DOHH2 (cell line): ENCODE measurements around the gene RDM1.

Experiments used
- EZH2phosphoT487 ChIP-seq: fragments of 200-600 bp; sonication (generic); IDR thresholded peaks from 2 replicates; pipeline ENCODE4 v1.6.1; 2017; ENCODE audit warnings: borderline replicate concordance, mild to moderate bottlenecking, antibody characterized with exemption, low read length, moderate library complexity, mixed read lengths
- TF ChIP-seq, protein P1 (sequence below): fragments of 200-600 bp; sonication (generic); IDR thresholded peaks from one replicate; pipeline ENCODE4 v1.5.1; 2014; ENCODE audit warnings: antibody characterized with exemption, mild to moderate bottlenecking, low read depth, low read length; ENCODE audit not compliant: poor library complexity, severe bottlenecking

DNA sequence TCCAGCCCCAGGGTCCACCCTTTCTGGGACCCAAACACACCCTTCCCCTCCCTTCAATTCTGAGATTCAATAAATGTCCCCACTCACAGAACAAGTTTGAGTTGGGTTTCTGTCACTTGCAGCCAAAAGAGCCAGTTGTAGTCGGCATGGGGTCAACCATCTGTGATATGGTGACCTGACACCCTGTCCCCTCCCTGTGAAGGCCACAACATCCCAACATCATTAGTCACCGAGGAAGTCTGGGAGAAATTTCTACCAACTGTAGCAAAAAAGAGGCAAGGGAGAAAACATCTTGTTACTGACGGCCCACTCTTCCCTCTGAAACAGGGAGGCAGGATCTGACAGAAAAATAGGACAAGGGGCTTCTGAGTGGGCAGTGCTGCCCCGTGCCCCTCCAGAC lies 13.6 kb upstream of the RDM1 start:
- TF ChIP-seq, protein P1, sequence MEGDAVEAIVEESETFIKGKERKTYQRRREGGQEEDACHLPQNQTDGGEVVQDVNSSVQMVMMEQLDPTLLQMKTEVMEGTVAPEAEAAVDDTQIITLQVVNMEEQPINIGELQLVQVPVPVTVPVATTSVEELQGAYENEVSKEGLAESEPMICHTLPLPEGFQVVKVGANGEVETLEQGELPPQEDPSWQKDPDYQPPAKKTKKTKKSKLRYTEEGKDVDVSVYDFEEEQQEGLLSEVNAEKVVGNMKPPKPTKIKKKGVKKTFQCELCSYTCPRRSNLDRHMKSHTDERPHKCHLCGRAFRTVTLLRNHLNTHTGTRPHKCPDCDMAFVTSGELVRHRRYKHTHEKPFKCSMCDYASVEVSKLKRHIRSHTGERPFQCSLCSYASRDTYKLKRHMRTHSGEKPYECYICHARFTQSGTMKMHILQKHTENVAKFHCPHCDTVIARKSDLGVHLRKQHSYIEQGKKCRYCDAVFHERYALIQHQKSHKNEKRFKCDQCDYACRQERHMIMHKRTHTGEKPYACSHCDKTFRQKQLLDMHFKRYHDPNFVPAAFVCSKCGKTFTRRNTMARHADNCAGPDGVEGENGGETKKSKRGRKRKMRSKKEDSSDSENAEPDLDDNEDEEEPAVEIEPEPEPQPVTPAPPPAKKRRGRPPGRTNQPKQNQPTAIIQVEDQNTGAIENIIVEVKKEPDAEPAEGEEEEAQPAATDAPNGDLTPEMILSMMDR: no peak
- no peak for TF ChIP-seq EZH2phosphoT487
